Measurements from ENCODE around the gene GAL3ST3.

Gene GAL3ST3

DNA sequence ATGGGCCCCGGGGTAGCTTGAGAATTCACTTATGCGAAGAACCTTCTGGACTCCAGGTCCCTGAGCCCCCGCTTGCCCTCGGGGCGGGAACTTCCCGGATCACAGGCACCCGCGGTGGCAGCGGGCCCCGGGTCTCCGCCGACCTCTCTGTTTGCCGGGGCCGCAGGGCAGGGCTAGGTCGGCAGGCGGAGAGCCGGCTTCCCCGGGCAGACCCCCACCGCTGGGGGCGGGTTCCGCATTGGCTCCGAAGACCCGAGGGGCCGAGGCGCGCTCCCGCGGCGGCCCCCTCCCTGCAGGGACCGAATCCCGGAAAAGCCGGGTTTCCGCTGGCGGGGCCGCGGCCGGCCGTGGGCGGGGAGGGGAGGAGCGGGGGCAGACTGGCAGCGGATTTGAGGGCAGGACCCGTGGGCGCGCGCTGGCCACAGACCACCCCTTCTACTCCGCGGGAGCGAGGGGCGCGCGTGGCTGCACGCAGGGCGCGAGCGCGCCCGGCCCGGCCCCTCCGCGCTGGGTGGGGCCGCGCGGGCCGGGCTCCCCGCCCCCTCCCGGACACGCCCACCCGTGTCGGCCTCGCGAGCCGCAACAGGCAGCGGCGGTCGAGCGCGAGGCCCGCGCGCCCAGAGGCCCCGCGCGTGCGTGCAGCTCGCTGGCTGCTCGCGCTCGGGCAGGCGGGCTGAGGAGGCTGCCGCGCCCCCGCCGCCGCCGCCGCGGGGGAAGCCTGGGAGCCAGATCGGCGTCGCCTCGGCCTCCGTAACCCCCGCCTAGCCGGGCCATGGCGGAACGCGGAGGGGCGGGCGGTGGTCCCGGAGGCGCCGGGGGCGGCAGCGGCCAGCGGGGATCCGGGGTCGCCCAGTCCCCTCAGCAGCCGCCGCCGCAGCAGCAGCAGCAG, 21.0 kb upstream of the GAL3ST3 start, which contains the start of gene PACS1:
Gene PACS1 (plus strand): TSS at position 558 of the 889 bp plus-strand sequence. CDS start 215 bp downstream, at position 773.
- peak; percentile 87 for DNase-seq

GRCh38 chr11:66068923-66069714, 20.2 kb upstream of the GAL3ST3 start:
- peak; percentile 35 for DNase-seq

DNA sequence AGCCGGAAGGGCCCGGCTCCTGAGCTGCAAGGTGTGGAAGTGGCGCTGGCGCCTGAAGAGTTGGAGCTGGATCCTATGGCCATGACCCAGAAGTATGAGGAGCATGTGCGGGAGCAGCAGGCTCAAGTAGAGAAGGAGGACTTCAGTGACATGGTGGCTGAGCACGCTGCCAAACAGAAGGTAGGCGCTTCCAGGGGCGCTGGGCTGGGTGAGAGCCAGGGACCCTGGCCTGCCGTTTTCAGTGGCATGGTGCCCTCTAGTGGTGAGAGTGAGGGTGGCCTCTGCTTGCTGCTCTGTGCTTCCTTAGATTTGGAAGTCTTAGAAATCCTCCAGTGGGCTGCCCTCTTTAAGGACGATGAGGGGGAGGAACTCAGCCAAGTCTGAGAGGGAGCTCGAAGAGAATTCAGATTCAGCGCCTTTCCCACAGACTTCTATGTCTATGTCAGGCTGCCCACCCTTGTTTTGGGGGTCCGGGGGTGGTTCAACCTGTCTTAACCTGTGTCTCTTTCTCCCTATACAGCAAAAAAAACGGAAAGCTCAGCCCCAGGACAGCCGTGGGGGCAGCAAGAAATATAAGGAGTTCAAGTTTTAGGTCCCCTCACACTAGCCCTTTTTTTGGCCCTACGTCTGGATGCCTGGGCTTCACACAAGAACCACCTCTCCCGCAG, 19.3 kb upstream of the GAL3ST3 start:
- peak; percentile 81 for DNase-seq

DNA sequence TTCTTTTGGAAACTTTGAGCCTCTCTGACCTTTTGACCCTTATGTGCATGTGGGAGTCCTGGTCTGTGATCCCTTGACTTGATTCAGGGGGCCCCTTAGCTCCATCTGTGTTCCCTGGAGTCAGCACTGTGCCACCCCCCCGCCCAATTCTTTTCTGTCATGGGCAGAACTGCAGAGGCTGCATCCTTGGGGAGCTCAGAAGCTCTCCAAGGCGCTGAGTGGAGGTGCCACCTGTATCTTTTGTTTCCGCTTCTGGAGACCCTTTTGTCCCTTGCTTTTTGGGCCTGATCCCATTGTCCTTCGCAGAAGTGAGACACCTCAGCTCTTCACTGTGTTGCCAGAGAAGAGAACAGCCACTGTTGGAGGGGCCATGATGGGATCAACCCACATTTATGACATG, 18.7 kb upstream of the GAL3ST3 start:
- no peak for DNase-seq

DNA sequence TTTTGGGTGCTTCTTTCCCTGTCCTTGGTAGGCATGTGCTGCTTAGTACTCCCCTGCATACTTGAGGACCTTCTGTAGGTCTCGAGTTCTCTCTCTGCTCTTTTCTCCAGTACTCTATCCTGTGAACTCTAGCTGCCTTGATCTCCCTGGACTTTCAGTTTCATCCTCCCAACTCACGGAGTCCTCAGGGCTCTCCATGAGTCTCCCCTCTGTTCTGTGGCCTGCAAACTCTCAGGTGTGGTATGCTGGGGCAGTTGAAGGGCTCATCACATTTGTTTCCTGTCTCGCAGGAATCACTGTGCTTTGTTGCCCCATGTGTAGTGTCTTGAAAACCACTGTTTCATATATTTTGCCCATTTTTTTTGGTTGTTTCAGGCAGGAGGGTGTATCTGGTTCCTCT, 17.8 kb upstream of the GAL3ST3 start:
- DNase-seq, result no peak

DNA sequence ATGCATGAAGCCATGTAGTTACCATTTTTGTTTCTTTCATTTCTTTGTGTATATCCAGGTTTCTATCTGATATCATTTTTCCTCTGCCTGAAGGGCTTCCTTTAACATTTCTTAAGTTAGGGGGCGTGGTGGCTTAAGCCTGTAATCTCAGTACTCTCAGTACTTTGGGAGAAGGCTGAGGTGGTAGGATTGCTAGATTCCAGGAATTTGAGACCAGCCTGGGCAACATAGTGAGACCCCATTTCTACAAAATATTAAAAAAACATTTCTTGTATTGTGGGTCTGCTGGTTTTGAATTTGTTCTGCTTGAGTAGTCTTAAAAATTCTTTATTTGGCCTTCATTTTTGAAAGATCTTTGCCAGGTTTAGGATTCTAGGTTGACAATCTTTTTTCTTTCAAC, 15.6 kb upstream of the GAL3ST3 start:
- DNase-seq, result no peak

DNA sequence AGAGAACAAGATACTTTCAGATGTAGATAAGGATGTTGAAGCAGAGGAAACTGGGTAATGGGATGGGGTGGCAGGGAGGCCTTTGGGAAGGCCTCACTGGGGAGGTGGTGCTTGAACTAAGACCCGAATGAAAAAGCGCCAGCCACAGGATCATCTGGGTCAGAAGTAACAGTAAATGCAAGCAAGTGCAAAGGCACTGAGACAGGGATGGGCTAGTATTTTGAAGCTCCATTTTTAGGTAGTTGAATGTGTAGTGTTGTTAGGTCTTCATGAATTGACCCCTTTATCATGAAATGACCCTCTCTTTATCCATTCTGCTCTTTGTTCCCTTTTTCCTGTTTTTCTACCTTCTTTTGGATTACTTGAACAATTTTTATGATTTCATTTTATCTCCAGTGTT, 14.9 kb upstream of the GAL3ST3 start:
- DNase-seq, result no peak

- DNase-seq, result no peak
Observed at GRCh38 chr11:66062408-66062807, 13.4 kb upstream of the GAL3ST3 start.

- DNase-seq, result no peak
Observed at GRCh38 chr11:66061268-66061667, 12.3 kb upstream of the GAL3ST3 start.

DNA sequence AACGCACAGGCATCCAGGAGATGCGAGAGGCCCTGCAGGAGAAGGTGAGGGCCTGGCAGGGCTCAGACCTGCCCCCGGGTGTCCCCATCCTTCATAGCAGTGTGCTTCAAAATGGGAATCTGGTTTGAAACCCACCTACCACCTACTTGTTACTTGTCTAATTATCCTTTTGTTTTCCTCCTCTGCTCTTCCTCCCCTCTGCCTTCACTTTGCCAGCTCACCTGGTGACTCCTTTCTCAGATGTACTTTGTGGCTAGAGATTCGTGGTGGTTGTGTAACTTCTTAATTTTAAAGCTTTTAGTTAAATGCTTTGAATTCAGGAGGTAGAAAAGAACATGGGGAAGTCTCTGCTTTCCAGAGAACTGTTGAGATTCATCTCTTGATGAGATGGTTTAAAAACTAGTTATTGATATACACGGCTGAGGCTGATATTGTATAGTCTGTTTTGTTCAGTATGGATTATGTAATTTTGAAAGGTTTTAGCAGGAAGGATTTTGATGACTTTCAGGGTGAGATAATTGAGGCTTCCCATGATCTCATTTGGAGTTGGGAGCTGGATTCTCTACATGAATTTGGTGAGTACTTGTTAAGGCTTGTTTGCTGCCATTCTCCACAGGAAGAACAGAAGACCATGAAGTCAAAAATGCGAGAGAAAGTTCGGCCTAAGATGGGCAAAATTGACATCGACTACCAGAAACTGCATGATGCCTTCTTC, 11.2 kb upstream of the GAL3ST3 start:
- no peak for DNase-seq

DNA sequence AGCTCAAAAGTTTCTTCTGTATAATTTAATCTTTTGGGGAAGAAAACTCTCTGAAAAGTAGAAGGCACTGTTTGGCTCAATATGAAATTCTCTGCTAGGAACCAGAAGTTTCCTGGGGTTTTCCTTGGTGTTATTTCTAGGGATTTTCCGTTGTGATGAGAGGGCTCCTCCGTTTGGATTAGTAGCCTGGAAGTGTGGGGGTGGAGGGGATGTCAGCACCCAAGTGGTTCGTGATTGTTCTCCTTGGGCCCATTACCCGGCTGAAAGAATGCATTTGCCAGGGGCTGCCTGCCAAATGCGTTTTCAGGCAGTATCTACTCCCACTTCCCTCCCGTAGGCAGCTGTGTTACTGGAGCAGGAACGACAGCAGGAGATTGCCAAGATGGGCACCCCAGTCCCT, 7.5 kb upstream of the GAL3ST3 start:
- no peak for DNase-seq

GRCh38 chr11:66055021-66055420, 6.1 kb upstream of the GAL3ST3 start:
- no peak for DNase-seq

DNA sequence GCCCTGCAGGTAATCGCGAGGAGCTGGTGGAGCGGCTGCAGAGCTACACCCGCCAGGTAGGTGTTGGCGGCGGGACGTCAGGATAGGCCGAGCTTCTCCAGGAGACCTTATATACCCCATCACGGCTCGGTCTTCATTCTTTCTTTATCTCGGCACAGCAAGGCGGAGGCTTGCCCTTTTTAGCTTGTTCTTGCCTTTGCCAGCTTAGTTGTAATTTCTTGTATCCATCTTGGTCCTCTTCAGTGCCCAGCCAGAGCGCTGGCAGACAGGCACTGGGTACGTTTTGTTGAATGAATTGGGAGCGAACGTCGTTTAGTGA, 3.7 kb upstream of the GAL3ST3 start:
- no peak for DNase-seq

- DNase-seq, result peak; percentile 99
Observed at GRCh38 chr11:66051766-66052663, 3.1 kb upstream of the GAL3ST3 start, which contains the start of gene SF3B2. TSS of gene SF3B2 (plus strand) at chr11:66052364. CDS start at chr11:66052385, 21 bp downstream.

DNA sequence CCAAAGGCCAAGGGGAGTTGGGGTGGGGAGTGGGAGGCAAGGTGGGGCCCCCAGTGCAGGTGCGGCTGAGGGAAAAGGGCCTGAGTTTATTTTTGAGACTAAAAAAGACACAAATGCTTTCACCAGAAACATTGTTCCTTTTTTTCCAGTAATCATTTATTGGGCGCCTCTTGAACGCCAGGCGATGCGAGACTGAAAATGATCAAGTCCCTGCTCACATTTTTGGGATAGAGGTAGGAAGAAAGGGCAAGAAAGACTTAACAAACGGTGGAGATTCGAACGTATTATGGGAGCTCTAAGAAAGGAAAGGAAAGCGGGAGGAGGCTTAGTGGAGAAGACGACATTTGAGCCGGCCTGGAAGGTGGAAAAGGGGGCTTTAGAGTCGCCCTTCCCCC, 2.4 kb upstream of the GAL3ST3 start:
- no peak for DNase-seq

DNA sequence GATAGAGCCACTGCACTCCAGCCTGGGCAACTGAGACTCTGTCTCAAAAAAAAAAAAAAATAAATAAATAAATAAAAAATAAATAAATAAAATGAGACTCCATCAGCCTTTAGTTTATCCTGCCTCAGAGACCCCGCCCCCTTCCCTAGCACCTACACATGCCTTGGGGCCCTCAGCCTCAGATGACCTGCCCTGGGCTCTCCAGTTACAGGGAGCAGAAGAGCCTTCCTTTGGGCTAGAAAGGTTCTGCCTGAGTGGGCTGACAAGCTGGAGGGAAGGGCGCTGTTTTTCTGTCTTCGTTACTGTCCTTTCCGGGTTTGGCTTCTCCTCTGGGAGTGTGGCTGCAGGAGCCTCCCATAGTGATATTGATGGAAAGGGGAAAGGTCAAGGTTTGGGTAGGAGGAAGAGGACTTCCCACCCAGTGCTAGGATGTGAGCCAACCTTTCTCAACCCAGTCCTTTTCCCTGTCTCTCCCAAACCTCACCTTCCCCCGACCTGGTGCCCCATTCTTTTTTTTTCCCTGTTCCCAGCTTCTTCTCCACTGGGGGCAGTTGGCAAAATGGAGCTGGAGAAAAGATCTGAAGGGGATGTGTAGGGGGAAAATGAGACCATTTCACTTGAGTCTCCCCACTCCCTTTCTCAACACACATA, 1.7 kb upstream of the GAL3ST3 start:
- no peak for DNase-seq

GRCh38 chr11:66047541-66048365, 1.2 kb downstream of the GAL3ST3 start:
- DNase-seq, result no peak

- DNase-seq, result no peak
Observed at GRCh38 chr11:66046901-66047300, 2.1 kb downstream of the GAL3ST3 start.

- peak; percentile 87 for DNase-seq
Observed at GRCh38 chr11:66045177-66045639, 3.8 kb downstream of the GAL3ST3 start.

- DNase-seq, result peak; percentile 28
Observed at GRCh38 chr11:66044757-66045156, 4.2 kb downstream of the GAL3ST3 start.
